ENCODE measurements around the gene INPP5D. TPM values are rescaled to one million over a fixed set of nuclear protein-coding genes. Genes with fewer than 3 reads are reported as not detected.

Gene INPP5D
- total RNA-seq, 4 donors from 2014 or later, result 22.8 to 55.3 (median 42.1) TPM

DNA sequence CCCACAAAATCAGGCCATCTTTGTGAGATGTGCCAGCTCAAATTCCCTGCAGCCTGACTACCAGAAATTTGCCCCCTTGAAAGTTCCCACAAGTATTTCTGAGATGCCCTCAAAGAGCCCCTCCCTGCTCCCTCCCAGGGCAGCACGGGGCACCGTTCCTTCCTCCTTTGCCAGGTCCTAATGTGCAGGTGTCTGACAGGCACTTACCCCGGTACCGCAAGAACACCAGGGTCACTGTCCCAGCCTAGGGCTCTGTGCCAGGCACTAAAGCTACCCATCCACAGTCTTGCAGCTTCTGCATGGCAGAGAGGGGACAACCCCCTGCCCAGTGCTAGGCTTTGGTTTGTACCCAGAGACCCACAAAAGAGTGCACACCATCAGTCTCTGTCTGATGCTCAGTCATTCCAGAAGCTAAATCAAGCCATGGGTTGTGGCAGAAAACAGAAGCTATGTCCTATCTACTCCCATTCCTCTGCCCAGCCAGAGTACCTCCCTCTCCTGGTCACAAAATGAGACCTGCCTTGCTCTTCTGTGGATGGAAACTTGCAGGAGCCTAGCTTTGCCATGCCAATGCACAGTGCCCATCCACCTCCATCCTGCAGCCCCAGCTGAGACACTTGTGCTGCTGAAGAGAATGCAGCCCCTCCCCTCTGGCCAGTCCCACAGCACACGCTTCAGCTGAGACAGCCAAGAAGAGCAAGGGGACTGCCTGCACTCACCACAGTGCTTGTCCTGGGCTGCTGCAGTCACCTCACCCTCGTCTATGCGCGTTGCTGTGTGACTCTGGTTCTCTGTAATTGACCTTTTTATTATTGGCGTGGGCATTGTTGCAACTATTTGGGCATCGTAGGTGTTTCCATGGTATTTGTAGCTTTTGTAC, 48.7 kb downstream of the INPP5D start:
- Histone ChIP-seq H3K27me3 (no peaks in the 10 kb centered on the region), H3K4me3 (no peak overlapping the region), H3K9me3 (peaks cover 0 to 4% (median 0%) of the 10 kb centered on the region in 4 donors), H3K27ac (no peak overlapping the region), H3K4me1 (peaks cover 0 to 8% (median 0%) of the 10 kb centered on the region in 4 donors), H3K36me3 (no peaks in the 10 kb centered on the region)
- WGBS, 2 donors, result 56 to 72% methylated on average over 10 of the region's 10 CpGs
- DNase-seq (ENCODE audit: low spot score in 2 of 2), result no peak
- TF ChIP-seq, protein P1, sequence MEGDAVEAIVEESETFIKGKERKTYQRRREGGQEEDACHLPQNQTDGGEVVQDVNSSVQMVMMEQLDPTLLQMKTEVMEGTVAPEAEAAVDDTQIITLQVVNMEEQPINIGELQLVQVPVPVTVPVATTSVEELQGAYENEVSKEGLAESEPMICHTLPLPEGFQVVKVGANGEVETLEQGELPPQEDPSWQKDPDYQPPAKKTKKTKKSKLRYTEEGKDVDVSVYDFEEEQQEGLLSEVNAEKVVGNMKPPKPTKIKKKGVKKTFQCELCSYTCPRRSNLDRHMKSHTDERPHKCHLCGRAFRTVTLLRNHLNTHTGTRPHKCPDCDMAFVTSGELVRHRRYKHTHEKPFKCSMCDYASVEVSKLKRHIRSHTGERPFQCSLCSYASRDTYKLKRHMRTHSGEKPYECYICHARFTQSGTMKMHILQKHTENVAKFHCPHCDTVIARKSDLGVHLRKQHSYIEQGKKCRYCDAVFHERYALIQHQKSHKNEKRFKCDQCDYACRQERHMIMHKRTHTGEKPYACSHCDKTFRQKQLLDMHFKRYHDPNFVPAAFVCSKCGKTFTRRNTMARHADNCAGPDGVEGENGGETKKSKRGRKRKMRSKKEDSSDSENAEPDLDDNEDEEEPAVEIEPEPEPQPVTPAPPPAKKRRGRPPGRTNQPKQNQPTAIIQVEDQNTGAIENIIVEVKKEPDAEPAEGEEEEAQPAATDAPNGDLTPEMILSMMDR (IDR thresholded peaks at IDR 0.05), result no peak
- no peak for TF ChIP-seq POLR2A (IDR thresholded peaks at IDR 0.05)
- no peak for TF ChIP-seq EP300 (IDR thresholded peaks at IDR 0.05)

DNA sequence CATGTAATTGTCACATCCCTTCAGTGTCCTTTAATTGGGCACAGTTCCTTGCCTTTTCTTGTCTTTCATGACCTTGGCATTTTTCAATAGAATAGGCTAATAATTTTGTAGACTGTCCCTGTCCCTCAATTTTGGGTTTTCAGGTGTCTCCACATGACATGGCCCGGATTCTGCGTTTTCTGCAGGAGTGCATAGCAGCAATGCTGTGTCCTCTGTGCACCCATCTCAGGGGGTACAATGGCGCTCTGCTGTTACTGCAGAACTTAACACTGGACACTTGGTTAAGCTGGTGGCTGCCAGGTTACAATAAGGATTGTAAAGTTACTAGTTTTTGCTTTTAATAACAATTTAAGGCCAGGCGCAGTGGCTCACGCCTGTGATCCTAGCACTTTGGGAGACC, 51.3 kb downstream of the INPP5D start:
- TF ChIP-seq POLR2A (IDR thresholded peaks at IDR 0.05) (no peak), EP300 (IDR thresholded peaks at IDR 0.05) (no peak)
- TF ChIP-seq, protein P1 (IDR thresholded peaks at IDR 0.05), result no peak
- WGBS, 2 donors, result 97 to 100% methylated on average over 5 of the region's 5 CpGs
- Histone ChIP-seq H3K4me3 (no peak overlapping the region), H3K27ac (no peak overlapping the region), H3K36me3 (no peaks in the 10 kb centered on the region), H3K27me3 (no peaks in the 10 kb centered on the region), H3K9me3 (no peaks in the 10 kb centered on the region), H3K4me1 (peaks cover 0 to 8% (median 0%) of the 10 kb centered on the region in 4 donors)
- no peak for DNase-seq (ENCODE audit: low spot score in 2 of 2)

DNA sequence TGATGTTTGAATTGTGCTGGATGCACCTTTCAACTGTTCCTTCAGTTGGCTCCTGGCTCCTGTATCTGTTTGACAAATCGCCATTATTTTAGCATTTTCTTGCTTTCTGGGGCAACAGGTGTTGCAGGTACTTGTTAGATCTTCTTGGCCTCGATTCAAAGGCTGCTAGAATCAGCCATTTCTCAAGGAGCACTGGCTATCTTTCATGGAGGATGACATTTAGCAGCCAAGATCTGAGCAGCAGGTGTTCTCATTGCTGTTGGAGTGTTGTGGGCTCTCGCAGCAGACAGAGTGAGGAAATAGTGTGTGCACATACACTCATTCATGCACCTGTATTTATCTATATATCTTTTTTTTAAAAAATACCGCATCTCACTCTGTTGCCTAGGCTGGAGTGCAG, 52.2 kb downstream of the INPP5D start:
- Histone ChIP-seq H3K27me3 (no peaks in the 10 kb centered on the region), H3K36me3 (no peaks in the 10 kb centered on the region), H3K4me1 (peaks cover 0 to 3% (median 0%) of the 10 kb centered on the region in 4 donors), H3K9me3 (no peaks in the 10 kb centered on the region), H3K4me3 (no peak overlapping the region), H3K27ac (no peak overlapping the region)
- DNase-seq (ENCODE audit: low spot score in 2 of 2), result no peak
- WGBS, 2 donors, result 73 to 86% methylated on average over 4 of the region's 4 CpGs
- TF ChIP-seq EP300 (IDR thresholded peaks at IDR 0.05) (no peak), POLR2A (IDR thresholded peaks at IDR 0.05) (no peak)
- TF ChIP-seq, protein P1 (IDR thresholded peaks at IDR 0.05), result no peak

DNA sequence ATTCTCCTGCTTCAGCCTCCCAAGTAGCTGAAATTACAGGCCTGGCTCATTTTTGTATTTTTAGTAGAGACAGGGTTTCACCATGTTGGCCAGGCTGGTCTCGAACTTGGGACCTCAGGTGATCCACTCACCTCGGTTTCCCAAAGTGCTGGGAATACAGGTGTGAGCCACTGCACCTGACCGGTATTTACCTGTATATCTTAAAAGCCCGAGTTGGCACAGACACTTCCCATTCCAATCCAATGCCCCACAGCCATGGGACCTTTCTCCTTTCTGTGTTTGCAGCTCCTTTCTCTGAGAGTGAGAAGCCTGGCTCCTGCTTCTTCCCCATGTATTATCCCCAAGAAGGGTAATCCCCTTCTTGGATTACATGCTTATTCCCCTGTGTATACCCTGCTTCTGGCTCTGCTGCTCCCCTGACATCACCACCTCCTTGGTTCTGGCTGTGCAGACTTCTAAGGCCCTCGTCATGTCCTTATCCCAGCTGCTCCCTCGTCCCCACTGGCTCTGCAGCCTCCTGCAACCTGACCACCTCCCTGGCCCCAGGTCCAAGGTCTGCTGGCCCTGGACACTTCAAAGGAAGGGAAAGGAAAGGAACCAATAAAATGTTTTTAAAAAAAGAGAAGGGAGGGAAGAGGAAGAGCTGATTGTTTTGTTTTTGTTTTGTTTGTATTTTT, 52.8 kb downstream of the INPP5D start:
- no peaks in the 10 kb centered on the region for H3K27me3 ChIP-seq
- no peaks in the 10 kb centered on the region for H3K9me3 ChIP-seq
- H3K4me1 ChIP-seq, result no peaks in the 10 kb centered on the region
- no peak overlapping the region for H3K27ac ChIP-seq
- WGBS, 2 donors, result 76 to 78% methylated on average over 6 of the region's 6 CpGs
- TF ChIP-seq, protein P1 (IDR thresholded peaks at IDR 0.05), result no peak
- no peak for TF ChIP-seq POLR2A (IDR thresholded peaks at IDR 0.05)
- TF ChIP-seq EP300 (IDR thresholded peaks at IDR 0.05), result no peak
- H3K4me3 ChIP-seq, result no peak overlapping the region
- no peaks in the 10 kb centered on the region for H3K36me3 ChIP-seq
- DNase-seq (ENCODE audit: low spot score in 2 of 2), result no peak

DNA sequence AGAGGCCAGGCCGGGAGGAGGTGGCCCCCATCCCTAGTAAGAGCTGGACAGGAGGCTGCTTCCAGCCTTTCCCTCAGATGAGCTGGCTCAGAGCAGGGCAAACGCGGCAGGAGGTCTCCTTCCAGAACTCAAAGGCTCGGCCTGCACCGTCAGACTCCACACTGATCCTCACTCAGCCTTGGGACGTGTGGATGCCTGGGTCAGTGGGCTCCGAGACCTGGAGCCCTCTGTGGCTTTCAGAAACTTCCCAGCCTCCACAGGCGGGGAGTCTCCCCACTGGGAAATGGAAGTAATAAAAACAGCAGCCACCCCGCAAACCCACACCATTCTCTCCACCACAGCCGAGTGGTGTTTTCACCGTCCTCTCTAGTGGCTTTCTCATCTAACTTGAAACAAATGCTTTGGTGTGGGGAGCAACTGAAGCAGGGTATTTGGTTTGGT, 54.3 kb downstream of the INPP5D start:
- no peak for DNase-seq (ENCODE audit: low spot score in 2 of 2)
- Histone ChIP-seq H3K36me3 (no peaks in the 10 kb centered on the region), H3K27ac (no peak overlapping the region), H3K4me3 (no peak overlapping the region), H3K4me1 (no peaks in the 10 kb centered on the region), H3K27me3 (no peaks in the 10 kb centered on the region), H3K9me3 (no peaks in the 10 kb centered on the region)
- WGBS, 2 donors, result 71 to 72% methylated on average over 10 to 11 of the region's 11 CpGs
- TF ChIP-seq POLR2A (IDR thresholded peaks at IDR 0.05) (no peak), EP300 (IDR thresholded peaks at IDR 0.05) (no peak)
- TF ChIP-seq, protein P1 (IDR thresholded peaks at IDR 0.05), result no peak
